Muscle layer of duodenum (tissue), 2 donors: ENCODE measurements around the gene PDE11A.
"Not testable (repeated sequence)": the region's sequence is repeated elsewhere in the genome, so short reads cannot be mapped to it uniquely, and the experiment has no call there.

Source experiments
- H3K27ac ChIP-seq: one replicate; pipeline ENCODE4 v1.7.0; 2013; ENCODE audit warnings: mild to moderate bottlenecking, low read length
- H3K27me3 ChIP-seq: one replicate; pipeline ENCODE4 v1.7.0; 2013; ENCODE audit warnings: low read depth, mild to moderate bottlenecking, control low read depth, low read length
- H3K36me3 ChIP-seq, 2 donors: one replicate each; pipeline ENCODE4 v1.7.0; 2013; ENCODE audit warnings: low read length in 2 of 2, control low read depth in 1 of 2, mild to moderate bottlenecking in 1 of 2; ENCODE audit not compliant: insufficient read depth in 2 of 2, control insufficient read depth in 1 of 2
- H3K4me1 ChIP-seq, 2 donors: one replicate each; pipeline ENCODE4 v1.7.0; 2013; ENCODE audit warnings: low read length in 2 of 2, mild to moderate bottlenecking in 2 of 2, control low read depth in 1 of 2, moderate library complexity in 1 of 2; ENCODE audit not compliant: insufficient read depth in 2 of 2, control insufficient read depth in 1 of 2
- H3K4me3 ChIP-seq, 2 donors: one replicate each; pipeline ENCODE4 v1.7.0; 2013; ENCODE audit warnings: low read length in 2 of 2, low read depth in 1 of 2, mild to moderate bottlenecking in 1 of 2
- H3K9me3 ChIP-seq, 2 donors: one replicate each; pipeline ENCODE4 v1.7.0; 2013; ENCODE audit warnings: low read length in 2 of 2, control low read depth in 1 of 2, mild to moderate bottlenecking in 1 of 2; ENCODE audit not compliant: control insufficient read depth in 1 of 2
- donor health status: healthy.

Gene PDE11A

DNA sequence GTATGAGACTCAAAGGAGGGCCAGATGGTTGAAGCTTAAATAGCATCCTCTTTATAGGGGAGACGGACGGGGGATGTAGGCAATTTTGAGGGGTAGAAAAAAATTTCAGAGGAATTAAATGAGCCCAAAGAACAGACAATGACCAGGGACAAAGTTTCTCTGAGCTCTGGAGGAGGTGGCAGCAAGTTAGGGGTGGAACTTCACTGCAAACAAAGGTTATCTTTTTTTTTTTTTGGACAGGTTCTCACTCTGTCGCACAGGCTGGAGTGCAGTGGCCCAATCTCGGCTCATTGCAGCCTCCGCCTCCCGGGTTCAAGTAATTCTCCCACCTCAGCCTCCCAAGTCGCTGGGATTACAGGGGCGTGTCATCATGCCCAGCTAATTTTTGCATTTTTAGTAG, 195.6 kb downstream of the PDE11A start:
- H3K36me3 ChIP-seq: no peaks in the 10 kb centered on the region
- H3K27ac ChIP-seq: no peak overlapping the region
- H3K27me3 ChIP-seq: no peaks in the 10 kb centered on the region
- H3K9me3 ChIP-seq: no peaks in the 10 kb centered on the region
- no peaks in the 10 kb centered on the region for H3K4me1 ChIP-seq
- no peak overlapping the region for H3K4me3 ChIP-seq

DNA sequence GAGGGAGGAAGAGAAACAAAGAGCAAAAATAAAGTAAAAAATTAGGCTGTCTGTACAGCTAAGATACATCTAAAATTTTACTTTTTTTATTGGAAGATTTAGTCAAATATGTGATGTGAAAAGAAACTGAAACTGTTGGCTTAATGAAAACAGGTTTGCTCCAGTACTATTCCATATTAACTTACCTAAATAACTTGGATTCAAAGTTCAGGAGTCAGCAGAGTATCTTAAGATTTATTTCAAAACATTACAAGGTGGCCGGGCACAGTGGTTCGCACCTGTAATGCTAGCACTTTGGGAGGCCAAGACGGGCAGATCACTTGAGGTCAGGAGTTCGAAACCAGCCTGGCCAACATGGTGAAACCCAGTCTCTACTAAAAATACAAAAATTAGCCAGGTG, 197.9 kb downstream of the PDE11A start:
- Histone ChIP-seq H3K4me1 (no peaks in the 10 kb centered on the region), H3K4me3 (no peak overlapping the region), H3K27me3 (no peaks in the 10 kb centered on the region), H3K9me3 (no peaks in the 10 kb centered on the region), H3K27ac (no peak overlapping the region), H3K36me3 (no peaks in the 10 kb centered on the region)

DNA sequence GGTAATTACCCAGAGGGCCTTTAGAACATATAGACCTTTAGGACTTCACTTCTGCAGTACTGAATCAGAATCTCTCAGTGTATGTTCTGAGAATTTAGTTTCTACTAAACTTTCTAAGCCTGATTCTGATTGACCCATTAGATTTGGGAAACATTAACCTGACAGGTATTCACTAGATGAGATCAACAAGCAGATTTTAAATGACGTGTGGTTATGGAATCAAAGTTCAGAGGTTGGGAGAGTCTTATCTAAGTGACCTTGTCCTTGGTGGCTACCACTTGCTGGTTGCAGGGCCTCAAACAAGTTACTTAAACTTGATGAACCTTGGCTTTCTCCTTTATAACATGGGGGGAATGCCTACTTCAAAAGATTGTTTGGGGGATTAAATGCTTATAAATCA, 198.7 kb downstream of the PDE11A start:
- Histone ChIP-seq H3K4me3 (no peak overlapping the region), H3K36me3 (no peaks in the 10 kb centered on the region), H3K27ac (no peak overlapping the region), H3K4me1 (no peaks in the 10 kb centered on the region), H3K27me3 (no peaks in the 10 kb centered on the region), H3K9me3 (no peaks in the 10 kb centered on the region)

- Histone ChIP-seq H3K9me3 (no peaks in the 10 kb centered on the region), H3K27me3 (no peaks in the 10 kb centered on the region), H3K4me3 (no peak overlapping the region), H3K27ac (no peak overlapping the region), H3K36me3 (no peaks in the 10 kb centered on the region), H3K4me1 (no peaks in the 10 kb centered on the region)
Observed at GRCh38 chr2:177872286-177872685, 200.3 kb downstream of the PDE11A start.

- H3K4me1 ChIP-seq: no peaks in the 10 kb centered on the region
- no peaks in the 10 kb centered on the region for H3K9me3 ChIP-seq
- no peaks in the 10 kb centered on the region for H3K27me3 ChIP-seq
- H3K27ac ChIP-seq: no peak overlapping the region
- no peaks in the 10 kb centered on the region for H3K36me3 ChIP-seq
- no peak overlapping the region for H3K4me3 ChIP-seq
Observed at GRCh38 chr2:177869912-177870311, 202.7 kb downstream of the PDE11A start.

GRCh38 chr2:177869209-177869608, 203.4 kb downstream of the PDE11A start:
- no peaks in the 10 kb centered on the region for H3K36me3 ChIP-seq
- H3K27me3 ChIP-seq: no peaks in the 10 kb centered on the region
- H3K27ac ChIP-seq: no peak overlapping the region
- no peaks in the 10 kb centered on the region for H3K4me1 ChIP-seq
- no peaks in the 10 kb centered on the region for H3K9me3 ChIP-seq
- no peak overlapping the region for H3K4me3 ChIP-seq

- Histone ChIP-seq H3K4me1 (no peaks in the 10 kb centered on the region), H3K4me3 (no peak overlapping the region), H3K9me3 (no peaks in the 10 kb centered on the region), H3K36me3 (no peaks in the 10 kb centered on the region), H3K27ac (no peak overlapping the region), H3K27me3 (no peaks in the 10 kb centered on the region)
Observed at GRCh38 chr2:177868806-177869205, 203.8 kb downstream of the PDE11A start.

GRCh38 chr2:177857538-177857937, 215.0 kb downstream of the PDE11A start:
- Histone ChIP-seq H3K36me3 (no peaks in the 10 kb centered on the region), H3K27ac (no peak overlapping the region), H3K9me3 (peaks cover 0 to 4% of the 10 kb centered on the region in 2 donors), H3K27me3 (no peaks in the 10 kb centered on the region), H3K4me1 (no peaks in the 10 kb centered on the region), H3K4me3 (no peak overlapping the region)

DNA sequence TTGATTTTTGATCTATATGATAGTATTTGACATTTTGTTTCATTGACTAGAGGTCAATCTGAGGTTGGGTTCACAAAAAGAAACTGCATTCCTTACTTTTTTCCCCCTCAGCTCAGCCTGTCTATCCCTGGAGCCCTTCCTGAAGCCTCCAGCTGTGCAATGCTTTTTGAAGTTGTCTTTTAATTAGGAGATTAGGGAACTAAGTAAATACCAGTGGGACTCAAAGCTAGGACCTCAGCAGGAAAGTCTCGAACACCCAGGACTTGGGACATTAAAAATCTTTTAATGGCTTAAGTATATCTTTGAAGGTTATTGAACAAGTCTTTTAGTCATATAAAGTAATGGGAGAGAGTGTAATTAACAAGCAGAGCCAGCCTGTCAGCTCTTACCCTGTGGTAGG, 220.2 kb downstream of the PDE11A start:
- peaks cover 0 to 1% of the 10 kb centered on the region in 2 donors for H3K9me3 ChIP-seq
- no peaks in the 10 kb centered on the region for H3K27me3 ChIP-seq
- no peak overlapping the region for H3K4me3 ChIP-seq
- H3K4me1 ChIP-seq: no peaks in the 10 kb centered on the region
- no peaks in the 10 kb centered on the region for H3K36me3 ChIP-seq
- H3K27ac ChIP-seq: no peak overlapping the region

GRCh38 chr2:177843188-177843587, 229.4 kb downstream of the PDE11A start:
- Histone ChIP-seq H3K27ac (no peak overlapping the region), H3K36me3 (no peaks in the 10 kb centered on the region), H3K4me3 (no peak overlapping the region), H3K9me3 (no peaks in the 10 kb centered on the region), H3K27me3 (no peaks in the 10 kb centered on the region), H3K4me1 (no peaks in the 10 kb centered on the region)

- no peak overlapping the region for H3K27ac ChIP-seq
Observed at GRCh38 chr2:177842243-177842642, 230.3 kb downstream of the PDE11A start.

GRCh38 chr2:177835418-177836204, 237.0 kb downstream of the PDE11A start:
- H3K27ac ChIP-seq, H3K4me3 ChIP-seq, H3K9me3 ChIP-seq, H3K4me1 ChIP-seq, H3K27me3 ChIP-seq, H3K36me3 ChIP-seq: not testable (repeated sequence)

More at GRCh38 chr2:177842243-177842642, 230.3 kb downstream of the PDE11A start:
- no peaks in the 10 kb centered on the region for H3K4me1 ChIP-seq
- no peak overlapping the region for H3K4me3 ChIP-seq
- no peaks in the 10 kb centered on the region for H3K9me3 ChIP-seq
- no peaks in the 10 kb centered on the region for H3K27me3 ChIP-seq
- H3K36me3 ChIP-seq: no peaks in the 10 kb centered on the region
